Glutamatergic neuron (in vitro differentiated cells): ENCODE measurements around the gene EEF1E1. TPM values are rescaled to one million over a fixed set of nuclear protein-coding genes. Genes with fewer than 3 reads are reported as not detected.

Experiments
- DNase-seq: peaks from one replicate; pipeline ENCODE4 v3.0.0; 2022
- H3K27ac Mint-ChIP-seq: one replicate; pipeline ENCODE4 v1.8.0; 2020; ENCODE audit warnings: mild to moderate bottlenecking, mixed read lengths, inconsistent platforms; ENCODE audit not compliant: unreplicated experiment
- H3K27me3 Mint-ChIP-seq: one replicate; pipeline ENCODE4 v1.8.0; 2020; ENCODE audit warnings: mild to moderate bottlenecking, moderate library complexity, mixed read lengths, inconsistent platforms; ENCODE audit not compliant: unreplicated experiment
- H3K36me3 Mint-ChIP-seq: one replicate; pipeline ENCODE4 v1.8.0; 2020; ENCODE audit warnings: mild to moderate bottlenecking, mixed read lengths, inconsistent platforms; ENCODE audit not compliant: unreplicated experiment
- H3K4me1 Mint-ChIP-seq: one replicate; pipeline ENCODE4 v1.8.0; 2020; ENCODE audit warnings: mild to moderate bottlenecking, low read depth, mixed read lengths, inconsistent platforms; ENCODE audit not compliant: unreplicated experiment
- H3K4me3 Mint-ChIP-seq: one replicate; pipeline ENCODE4 v1.8.0; 2020; ENCODE audit warnings: mild to moderate bottlenecking, mixed read lengths, inconsistent platforms; ENCODE audit not compliant: unreplicated experiment
- H3K9me3 Mint-ChIP-seq: one replicate; pipeline ENCODE4 v1.8.0; 2020; ENCODE audit warnings: mild to moderate bottlenecking, moderate library complexity, mixed read lengths, inconsistent platforms; ENCODE audit not compliant: unreplicated experiment
- CTCF ChIP-seq: fragments of 200-600 bp; sonication (generic); IDR thresholded peaks from one replicate; pipeline ENCODE4 v1.5.0; 2021; ENCODE audit not compliant: partially characterized antibody, unreplicated experiment
- total RNA-seq: library from RNA; stranded (reverse); fragmentation: NEBNext Ultra II Directional; extraction: Animal tissue kit (Norgen Biotek cat#: 25700); gene quantifications from one replicate; pipeline ENCODE4 v1.2.1, GENCODE V29; 2021; ENCODE audit not compliant: unreplicated experiment

The EEF1E1 gene
- total RNA-seq, 1 donor from 2014 or later = 20.6 TPM

- Mint-ChIP-seq H3K27ac (no peak overlapping the region), H3K27me3 (no peaks in the 10 kb centered on the region), H3K36me3 (peaks cover 13% of the 10 kb centered on the region), H3K9me3 (peaks cover 5% of the 10 kb centered on the region), H3K4me3 (no peak overlapping the region), H3K4me1 (no peaks in the 10 kb centered on the region)
- DNase-seq = no peak
- TF ChIP-seq CTCF = no peak
Measured at GRCh38 chr6:8082954-8083858, 19.1 kb downstream of the EEF1E1 start.

- peaks cover 6% of the 10 kb centered on the region for H3K36me3 Mint-ChIP-seq
- H3K27ac Mint-ChIP-seq = no peak overlapping the region
- no peak for TF ChIP-seq CTCF
- H3K27me3 Mint-ChIP-seq = no peaks in the 10 kb centered on the region
- DNase-seq = no peak
- no peaks in the 10 kb centered on the region for H3K4me1 Mint-ChIP-seq
- no peak overlapping the region for H3K4me3 Mint-ChIP-seq
- H3K9me3 Mint-ChIP-seq = no peaks in the 10 kb centered on the region
Measured at GRCh38 chr6:8082572-8082953, 19.8 kb downstream of the EEF1E1 start.

- H3K27me3 Mint-ChIP-seq = no peaks in the 10 kb centered on the region
- no peaks in the 10 kb centered on the region for H3K9me3 Mint-ChIP-seq
- no peak overlapping the region for H3K27ac Mint-ChIP-seq
- TF ChIP-seq CTCF = no peak
- no peak overlapping the region for H3K4me3 Mint-ChIP-seq
- no peaks in the 10 kb centered on the region for H3K36me3 Mint-ChIP-seq
- H3K4me1 Mint-ChIP-seq = no peaks in the 10 kb centered on the region
- DNase-seq = no peak
Measured at GRCh38 chr6:8080362-8081151, 21.8 kb downstream of the EEF1E1 start.

- no peak overlapping the region for H3K27ac Mint-ChIP-seq
- no peaks in the 10 kb centered on the region for H3K4me1 Mint-ChIP-seq
- no peak overlapping the region for H3K4me3 Mint-ChIP-seq
- TF ChIP-seq CTCF = no peak
- no peaks in the 10 kb centered on the region for H3K9me3 Mint-ChIP-seq
- no peak for DNase-seq
- H3K27me3 Mint-ChIP-seq = no peaks in the 10 kb centered on the region
- no peaks in the 10 kb centered on the region for H3K36me3 Mint-ChIP-seq
Measured at GRCh38 chr6:8079126-8079525, 23.2 kb downstream of the EEF1E1 start.

GRCh38 chr6:8077991-8078390 lies 24.4 kb downstream of the EEF1E1 start:
- H3K9me3 Mint-ChIP-seq = no peaks in the 10 kb centered on the region

More at GRCh38 chr6:8077991-8078390, 24.4 kb downstream of the EEF1E1 start:
- no peak overlapping the region for H3K4me3 Mint-ChIP-seq
- no peaks in the 10 kb centered on the region for H3K4me1 Mint-ChIP-seq
- no peaks in the 10 kb centered on the region for H3K27me3 Mint-ChIP-seq
- DNase-seq = no peak
- no peak for TF ChIP-seq CTCF
- H3K36me3 Mint-ChIP-seq = no peaks in the 10 kb centered on the region
- H3K27ac Mint-ChIP-seq = no peak overlapping the region
